Glutamatergic neuron (in vitro differentiated cells): ENCODE measurements around the gene ZAP70. TPM values are rescaled to one million over a fixed set of nuclear protein-coding genes. Genes with fewer than 3 reads are reported as not detected.

Experiments used
- DNase-seq: peaks from one replicate; pipeline ENCODE4 v3.0.0; 2022
- H3K27ac Mint-ChIP-seq: one replicate; pipeline ENCODE4 v1.8.0; 2020; ENCODE audit warnings: mild to moderate bottlenecking, mixed read lengths, inconsistent platforms; ENCODE audit not compliant: unreplicated experiment
- H3K27me3 Mint-ChIP-seq: one replicate; pipeline ENCODE4 v1.8.0; 2020; ENCODE audit warnings: mild to moderate bottlenecking, moderate library complexity, mixed read lengths, inconsistent platforms; ENCODE audit not compliant: unreplicated experiment
- H3K36me3 Mint-ChIP-seq: one replicate; pipeline ENCODE4 v1.8.0; 2020; ENCODE audit warnings: mild to moderate bottlenecking, mixed read lengths, inconsistent platforms; ENCODE audit not compliant: unreplicated experiment
- H3K4me1 Mint-ChIP-seq: one replicate; pipeline ENCODE4 v1.8.0; 2020; ENCODE audit warnings: mild to moderate bottlenecking, low read depth, mixed read lengths, inconsistent platforms; ENCODE audit not compliant: unreplicated experiment
- H3K4me3 Mint-ChIP-seq: one replicate; pipeline ENCODE4 v1.8.0; 2020; ENCODE audit warnings: mild to moderate bottlenecking, mixed read lengths, inconsistent platforms; ENCODE audit not compliant: unreplicated experiment
- H3K9me3 Mint-ChIP-seq: one replicate; pipeline ENCODE4 v1.8.0; 2020; ENCODE audit warnings: mild to moderate bottlenecking, moderate library complexity, mixed read lengths, inconsistent platforms; ENCODE audit not compliant: unreplicated experiment
- total RNA-seq: library from RNA; stranded (reverse); fragmentation: NEBNext Ultra II Directional; extraction: Animal tissue kit (Norgen Biotek cat#: 25700); gene quantifications from one replicate; pipeline ENCODE4 v1.2.1, GENCODE V29; 2021; ENCODE audit not compliant: unreplicated experiment
- TF ChIP-seq, protein P1 (sequence below): fragments of 200-600 bp; sonication (generic); IDR thresholded peaks from one replicate; pipeline ENCODE4 v1.5.0; 2021; ENCODE audit not compliant: partially characterized antibody, unreplicated experiment

The ZAP70 gene
- total RNA-seq, 1 donor from 2014 or later: 1.3 TPM

DNA sequence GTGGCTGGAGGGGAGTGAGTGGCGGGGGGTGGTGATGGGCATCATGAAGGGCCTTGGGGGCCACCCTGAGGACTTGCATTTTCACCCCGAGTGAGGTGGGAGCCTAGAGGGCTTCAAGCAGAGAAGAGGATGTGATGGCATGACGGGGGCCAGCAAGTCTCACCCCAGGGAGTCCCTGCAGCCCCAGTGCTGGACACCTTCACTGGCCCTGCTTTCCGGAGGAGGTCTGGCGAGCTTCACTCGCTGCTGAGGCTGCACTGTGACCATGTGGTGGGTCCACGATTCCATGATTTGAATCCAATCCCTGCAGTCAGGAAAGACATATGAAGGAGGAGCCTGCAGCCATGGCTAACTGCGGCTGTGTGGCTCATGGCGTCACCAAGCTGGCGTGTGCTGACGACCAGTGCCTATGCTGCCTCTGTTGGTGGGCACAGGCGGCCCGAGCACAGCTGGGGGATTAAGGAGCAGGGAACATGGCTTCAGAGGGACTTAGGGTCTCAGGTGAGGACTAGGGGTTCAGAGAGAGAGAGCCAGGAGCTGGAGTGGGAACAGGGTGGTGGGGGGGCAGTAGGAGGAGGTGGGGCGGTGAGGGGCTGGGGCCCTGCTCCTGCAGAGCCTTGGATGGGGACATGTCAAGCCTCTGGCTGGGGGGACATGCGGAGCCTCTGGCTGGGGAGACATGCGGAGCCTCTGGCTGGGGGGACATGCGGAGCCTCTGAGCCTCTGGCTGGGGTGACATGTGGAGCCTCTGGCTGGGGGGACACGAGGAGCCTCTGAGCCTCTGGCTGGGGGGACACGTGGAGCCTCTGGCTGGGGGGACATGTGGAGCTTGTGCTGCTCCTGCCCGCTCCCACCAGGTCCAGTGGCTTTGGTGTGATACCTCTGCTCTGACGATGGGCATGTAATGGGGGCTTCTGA, 3.6 kb downstream of the ZAP70 start:
- Mint-ChIP-seq H3K4me3 (no peak overlapping the region), H3K36me3 (no peaks in the 10 kb centered on the region), H3K4me1 (no peaks in the 10 kb centered on the region), H3K27ac (no peak overlapping the region), H3K27me3 (peaks cover 2% of the 10 kb centered on the region), H3K9me3 (peaks cover 2% of the 10 kb centered on the region)
- TF ChIP-seq, protein P1, sequence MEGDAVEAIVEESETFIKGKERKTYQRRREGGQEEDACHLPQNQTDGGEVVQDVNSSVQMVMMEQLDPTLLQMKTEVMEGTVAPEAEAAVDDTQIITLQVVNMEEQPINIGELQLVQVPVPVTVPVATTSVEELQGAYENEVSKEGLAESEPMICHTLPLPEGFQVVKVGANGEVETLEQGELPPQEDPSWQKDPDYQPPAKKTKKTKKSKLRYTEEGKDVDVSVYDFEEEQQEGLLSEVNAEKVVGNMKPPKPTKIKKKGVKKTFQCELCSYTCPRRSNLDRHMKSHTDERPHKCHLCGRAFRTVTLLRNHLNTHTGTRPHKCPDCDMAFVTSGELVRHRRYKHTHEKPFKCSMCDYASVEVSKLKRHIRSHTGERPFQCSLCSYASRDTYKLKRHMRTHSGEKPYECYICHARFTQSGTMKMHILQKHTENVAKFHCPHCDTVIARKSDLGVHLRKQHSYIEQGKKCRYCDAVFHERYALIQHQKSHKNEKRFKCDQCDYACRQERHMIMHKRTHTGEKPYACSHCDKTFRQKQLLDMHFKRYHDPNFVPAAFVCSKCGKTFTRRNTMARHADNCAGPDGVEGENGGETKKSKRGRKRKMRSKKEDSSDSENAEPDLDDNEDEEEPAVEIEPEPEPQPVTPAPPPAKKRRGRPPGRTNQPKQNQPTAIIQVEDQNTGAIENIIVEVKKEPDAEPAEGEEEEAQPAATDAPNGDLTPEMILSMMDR: no peak
- DNase-seq: peak; percentile 6

DNA sequence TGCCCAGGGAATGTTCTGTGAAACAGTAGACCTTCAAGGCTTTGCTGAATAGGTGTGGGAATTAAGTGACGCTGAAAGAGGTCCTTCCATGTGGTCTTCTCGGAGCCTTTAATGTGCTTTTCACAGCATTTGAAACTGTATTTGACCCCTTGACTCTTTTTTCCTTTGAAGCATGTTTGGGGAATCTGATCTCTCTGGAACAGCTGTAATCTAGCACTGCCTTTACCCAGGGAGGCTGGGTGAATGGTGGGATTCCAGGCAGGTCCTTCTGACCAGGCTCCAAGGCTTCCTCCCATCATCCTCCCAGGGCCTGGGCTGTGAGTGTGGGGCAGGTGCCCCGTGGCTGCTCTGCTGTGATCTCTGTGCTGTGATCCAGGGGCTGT, 4.2 kb downstream of the ZAP70 start:
- H3K4me1 Mint-ChIP-seq: no peaks in the 10 kb centered on the region
- peaks cover 2% of the 10 kb centered on the region for H3K9me3 Mint-ChIP-seq
- no peaks in the 10 kb centered on the region for H3K36me3 Mint-ChIP-seq
- H3K27me3 Mint-ChIP-seq: peaks cover 2% of the 10 kb centered on the region
- DNase-seq: peak; percentile 6
- no peak overlapping the region for H3K27ac Mint-ChIP-seq
- TF ChIP-seq, protein P1: no peak
- H3K4me3 Mint-ChIP-seq: no peak overlapping the region

DNA sequence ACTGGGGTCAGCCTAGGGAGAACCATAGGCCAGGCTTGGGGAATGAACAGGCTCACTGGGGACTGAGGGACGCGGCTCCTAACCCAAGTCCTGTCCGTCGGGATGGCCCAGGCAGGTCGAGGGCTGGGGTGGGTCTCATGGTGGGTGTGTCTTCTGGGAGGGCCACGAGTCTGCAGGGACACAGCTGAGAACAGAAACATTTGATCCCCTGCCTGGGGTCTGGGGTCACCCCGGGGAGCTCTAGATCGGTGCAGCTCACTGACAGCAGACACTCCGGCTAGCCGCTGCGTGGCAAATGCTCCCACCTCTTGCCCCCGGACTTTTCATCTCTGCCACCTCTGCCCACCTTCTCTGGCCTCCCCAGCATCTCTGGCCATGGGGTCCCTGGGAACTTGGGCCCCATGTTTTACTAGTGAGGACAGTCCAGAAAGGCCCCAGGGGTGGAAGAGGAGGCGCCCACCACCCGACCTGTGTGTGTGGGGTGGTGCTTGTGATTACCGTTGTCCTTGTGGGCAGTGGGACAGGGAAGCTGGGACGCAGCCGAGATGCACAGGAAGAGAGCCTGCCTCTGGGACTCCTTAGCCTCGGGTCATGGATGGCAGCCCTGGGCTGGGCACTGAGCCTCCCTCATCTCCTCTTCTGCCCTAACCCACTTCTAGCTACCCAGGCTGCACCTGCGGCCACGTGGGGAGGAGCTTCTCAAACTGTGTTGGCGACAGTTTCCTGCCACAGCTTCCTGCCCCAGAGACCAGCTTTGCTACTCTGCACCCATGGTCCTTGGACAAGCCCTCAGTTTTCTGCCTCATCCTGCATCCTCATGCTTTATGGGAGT, 4.9 kb downstream of the ZAP70 start:
- Mint-ChIP-seq H3K4me3 (no peak overlapping the region), H3K27ac (no peak overlapping the region), H3K9me3 (peaks cover 2% of the 10 kb centered on the region), H3K4me1 (no peaks in the 10 kb centered on the region), H3K27me3 (peaks cover 2% of the 10 kb centered on the region), H3K36me3 (no peaks in the 10 kb centered on the region)
- TF ChIP-seq, protein P1: no peak
- no peak for DNase-seq

DNA sequence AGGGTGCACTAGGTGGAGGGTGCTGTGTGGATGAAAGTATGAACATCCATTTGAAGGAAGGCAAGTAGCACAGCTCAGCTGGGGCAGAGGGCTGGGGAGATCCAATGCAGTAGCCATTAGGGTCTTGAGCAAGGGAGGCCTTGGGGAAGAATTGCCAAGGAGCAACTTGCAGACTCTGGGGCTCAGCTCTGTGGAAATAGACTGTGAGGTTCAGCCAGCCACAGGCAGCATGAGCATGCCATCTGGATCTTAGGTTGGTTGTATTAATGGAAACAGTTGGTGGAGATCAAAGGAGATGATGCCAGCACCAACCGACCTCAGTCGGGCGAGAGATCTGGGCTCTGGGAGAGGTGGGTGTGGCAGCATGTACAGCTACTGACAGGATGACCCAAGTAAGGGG, 5.6 kb downstream of the ZAP70 start:
- no peak overlapping the region for H3K27ac Mint-ChIP-seq
- no peaks in the 10 kb centered on the region for H3K36me3 Mint-ChIP-seq
- DNase-seq: no peak
- peaks cover 2% of the 10 kb centered on the region for H3K27me3 Mint-ChIP-seq
- H3K4me3 Mint-ChIP-seq: no peak overlapping the region
- peaks cover 2% of the 10 kb centered on the region for H3K9me3 Mint-ChIP-seq
- TF ChIP-seq, protein P1: no peak
- H3K4me1 Mint-ChIP-seq: no peaks in the 10 kb centered on the region
